HL-60/S4 (cell line): ENCODE data around the gene COA8.

Experiments
- in situ Hi-C: fragments of 300-500 bp; cut with MboI; formaldehyde crosslinking; loops from 2 replicates; pipeline ENCODE4 v1.14.3; 2022; ENCODE audit warnings: low sequenced_read_pairs

COA8 gene

DNA sequence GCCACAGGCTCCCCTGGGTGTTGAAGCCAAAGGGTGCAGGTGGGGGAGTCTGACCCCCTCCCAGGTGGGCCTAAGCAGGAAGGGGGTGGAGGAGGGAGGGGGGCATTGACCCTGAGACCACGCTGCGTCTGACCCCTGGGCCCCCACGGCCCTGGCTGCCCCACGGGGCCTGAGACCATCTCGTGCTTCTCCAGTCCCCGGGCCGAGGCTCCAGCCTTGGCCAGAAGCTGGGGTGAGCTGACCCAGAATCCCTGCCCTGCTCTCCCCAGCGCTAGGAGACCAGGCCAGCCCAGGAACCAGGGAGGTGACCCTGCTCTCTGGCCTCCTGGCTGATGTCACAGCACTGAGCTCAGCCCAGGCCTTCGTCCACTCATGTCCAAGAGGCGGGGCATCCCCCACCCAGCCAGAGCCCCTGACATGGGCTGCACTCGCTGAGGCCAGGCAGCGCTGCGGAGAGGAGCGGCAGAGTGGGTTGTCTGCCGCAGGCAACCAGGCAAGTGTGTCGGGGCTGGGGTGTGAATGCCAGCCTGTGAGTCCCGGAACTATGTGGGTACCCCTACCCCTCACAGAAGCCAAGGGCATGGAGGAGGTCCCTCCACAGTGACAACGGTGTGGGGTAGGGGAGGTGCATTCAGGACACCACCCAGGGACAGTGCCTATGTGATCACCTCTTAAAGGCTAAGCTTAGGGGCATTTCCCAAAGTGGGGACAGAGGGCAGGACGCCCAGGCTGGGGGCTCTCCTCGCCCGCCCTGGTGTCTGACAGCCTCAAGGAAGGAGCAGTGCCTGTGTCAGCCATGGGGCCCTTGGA, 27.5 kb upstream of the COA8 start:
- in situ Hi-C loops = loop anchor here (25.0 kb wide), 1 partner anchor 448 kb away; the partner anchor contains the start of genes EXOC3L4 and LBHD2

GRCh38 chr14:103535891-103536565, 26.7 kb upstream of the COA8 start:
- in situ Hi-C loops = loop anchor here (25.0 kb wide), 1 partner anchor 449 kb away; the partner anchor contains the start of genes EXOC3L4 and LBHD2

DNA sequence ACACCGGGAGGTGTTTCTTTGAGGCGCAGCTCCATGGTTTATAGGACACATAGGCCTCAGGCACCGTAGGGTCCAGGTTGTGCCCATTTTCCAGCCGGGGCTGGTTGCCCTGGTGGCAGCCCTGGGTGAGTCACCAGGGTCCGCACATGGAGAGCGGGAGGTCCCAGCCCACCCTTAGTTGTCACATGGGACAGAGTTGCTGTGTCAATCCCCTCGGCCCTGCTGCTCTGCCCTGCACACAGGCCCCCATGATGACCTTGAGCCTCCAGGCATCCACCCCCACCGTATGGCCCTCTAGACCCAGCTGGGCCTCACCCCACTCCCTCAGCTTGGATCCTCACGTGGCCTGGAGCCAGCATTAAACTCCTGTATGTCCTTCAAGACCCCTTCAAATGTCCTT, 26.1 kb upstream of the COA8 start:
- in situ Hi-C loops = loop anchor here (25.0 kb wide), 1 partner anchor 449 kb away; the partner anchor contains the start of genes EXOC3L4 and LBHD2

GRCh38 chr14:103537175-103537990, 25.4 kb upstream of the COA8 start:
- in situ Hi-C loops = loop anchor here (25.0 kb wide), 1 partner anchor 450 kb away; the partner anchor contains the start of genes EXOC3L4 and LBHD2

DNA sequence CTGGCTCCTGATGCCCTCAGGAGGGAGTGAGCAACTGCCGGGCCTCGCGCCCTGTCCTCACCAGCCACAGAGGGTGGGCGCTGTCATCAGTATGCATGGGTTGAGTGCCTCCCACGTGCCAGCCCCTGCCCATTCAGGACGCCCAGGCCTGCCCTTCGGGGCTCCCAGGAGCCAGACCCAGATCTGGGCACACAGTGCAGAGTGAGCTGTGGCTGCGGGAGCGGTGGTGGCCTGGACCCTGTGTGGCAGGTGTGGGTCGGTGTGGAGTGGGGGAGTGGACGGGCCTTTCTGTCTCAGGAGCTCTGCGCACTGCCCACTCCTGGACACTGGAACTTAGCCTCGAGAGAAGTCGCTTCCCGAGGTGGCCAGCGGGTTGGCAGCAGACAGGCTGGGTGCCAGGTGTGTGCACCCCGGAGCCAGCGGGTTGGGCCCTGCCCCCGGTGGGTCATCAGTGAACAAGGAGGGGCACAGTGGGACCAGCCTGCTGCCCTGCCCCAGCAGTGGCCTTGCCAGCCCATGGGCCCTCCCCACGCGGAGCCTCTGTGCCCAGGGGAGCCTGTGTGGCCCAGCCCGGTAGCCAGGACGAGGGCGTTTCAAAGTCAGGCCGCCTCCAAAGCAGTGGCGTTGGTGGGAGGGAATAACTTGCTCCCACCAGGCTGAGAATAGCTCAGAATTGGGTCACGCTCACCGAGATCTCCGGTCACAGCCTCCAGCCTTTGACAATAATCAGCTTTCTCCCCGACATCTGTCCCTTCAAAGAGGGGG, 24.3 kb upstream of the COA8 start:
- in situ Hi-C loops = loop anchor here (25.0 kb wide), 1 partner anchor 451 kb away; the partner anchor contains the start of genes EXOC3L4 and LBHD2

DNA sequence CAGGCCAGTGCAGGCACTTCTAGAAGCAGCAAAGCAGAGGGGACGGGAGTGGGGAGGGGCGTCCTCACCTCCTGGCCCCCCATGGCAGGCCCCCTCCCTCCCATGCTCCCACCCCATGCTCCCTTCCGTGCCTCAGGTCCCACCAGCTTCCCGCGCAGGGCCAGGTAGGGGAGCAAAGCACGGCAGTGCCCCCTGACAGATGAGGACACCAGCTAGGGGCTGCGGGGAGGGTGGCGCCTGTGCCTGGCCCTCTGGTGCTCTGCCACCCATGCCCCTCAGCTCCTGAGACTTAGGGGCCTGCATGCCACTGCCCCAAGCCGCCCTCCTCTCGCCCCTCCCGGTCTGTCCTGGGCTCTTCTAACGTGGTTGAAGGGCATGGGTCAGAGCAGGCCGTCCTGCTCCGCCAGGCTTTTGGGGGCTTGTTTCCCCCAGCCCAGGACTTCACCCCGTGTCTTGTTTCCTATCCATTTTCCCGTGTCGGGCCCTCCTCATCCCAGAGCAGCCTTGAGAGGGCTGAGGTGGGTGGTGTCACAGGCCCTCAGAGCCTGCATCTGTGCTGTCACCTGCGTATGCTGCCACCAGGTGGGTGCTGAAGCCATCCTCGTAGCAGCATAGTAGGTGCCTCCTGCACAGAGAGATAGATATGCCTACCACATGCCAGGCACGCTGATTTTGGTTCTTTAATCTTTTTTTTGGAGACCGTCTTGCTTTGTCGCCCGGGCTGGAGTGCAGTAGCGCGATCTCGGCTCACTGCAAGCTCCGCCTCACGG, 23.5 kb upstream of the COA8 start:
- in situ Hi-C loops = loop anchor here (25.0 kb wide), 1 partner anchor 452 kb away; the partner anchor contains the start of genes EXOC3L4 and LBHD2

GRCh38 chr14:103540821-103541708, 21.7 kb upstream of the COA8 start:
- in situ Hi-C loops = loop anchor here (25.0 kb wide), 1 partner anchor 454 kb away; the partner anchor contains the start of genes EXOC3L4 and LBHD2

- in situ Hi-C loops = loop anchor here (25.0 kb wide), 1 partner anchor 455 kb away; the partner anchor contains the start of genes EXOC3L4 and LBHD2
Measured at GRCh38 chr14:103541709-103542604, 20.8 kb upstream of the COA8 start.

DNA sequence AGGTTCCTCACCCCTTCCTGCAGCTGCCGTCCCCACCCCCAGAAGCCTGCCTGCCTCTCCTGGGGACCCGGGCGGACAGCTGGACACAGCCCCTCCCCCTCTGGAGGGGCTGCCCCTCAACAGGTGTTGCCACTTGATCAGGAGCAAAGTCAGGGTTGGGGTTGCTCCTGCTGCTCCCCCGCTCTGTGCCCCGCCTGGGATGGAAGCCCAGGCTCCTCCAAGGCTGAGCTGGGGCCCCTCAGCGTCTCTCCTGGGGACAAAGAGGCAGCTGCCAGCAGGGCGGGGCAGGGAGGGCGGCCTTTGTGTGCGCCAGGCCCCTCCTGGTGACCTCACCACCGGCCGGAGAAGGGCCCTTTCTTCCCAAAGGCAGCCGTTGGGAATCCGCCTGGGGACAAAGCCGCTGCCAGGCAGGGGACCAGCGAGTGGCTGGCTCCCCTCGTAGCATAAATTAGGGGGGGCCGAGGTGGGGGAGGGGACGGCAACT, 20.1 kb upstream of the COA8 start:
- in situ Hi-C loops = loop anchor here (25.0 kb wide), 1 partner anchor 455 kb away; the partner anchor contains the start of genes EXOC3L4 and LBHD2

DNA sequence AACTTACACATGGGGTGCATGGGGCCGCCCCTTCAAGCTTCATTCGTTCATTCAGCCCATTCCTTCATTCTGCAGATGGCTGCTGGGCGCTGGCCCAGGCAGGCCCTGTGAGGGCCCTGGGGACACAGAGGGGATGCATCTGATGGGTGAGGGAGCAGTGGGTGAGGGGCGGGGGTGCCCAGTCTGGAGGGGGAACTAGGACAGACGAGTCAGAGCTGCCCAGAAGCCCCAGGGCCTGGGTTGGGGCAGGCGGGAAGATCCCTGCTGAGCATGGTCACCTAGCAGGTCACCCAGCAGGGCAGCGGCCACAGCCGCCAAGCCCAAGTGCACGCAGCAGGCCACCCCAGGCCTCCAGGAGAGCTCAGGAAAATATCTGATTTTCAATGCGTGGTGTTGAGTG, 19.6 kb upstream of the COA8 start:
- in situ Hi-C loops = loop anchor here (25.0 kb wide), 1 partner anchor 456 kb away; the partner anchor contains the start of genes EXOC3L4 and LBHD2

GRCh38 chr14:103543721-103544387, 18.9 kb upstream of the COA8 start:
- in situ Hi-C loops = loop anchor here (25.0 kb wide), 1 partner anchor 457 kb away; the partner anchor contains the start of genes EXOC3L4 and LBHD2

GRCh38 chr14:103544388-103545218, 18.2 kb upstream of the COA8 start:
- in situ Hi-C loops = loop anchor here (5.0 to 25.0 kb wide), 2 partner anchors 42 to 457 kb away; partner anchors contain the start of genes EXOC3L4 and LBHD2

- in situ Hi-C loops = loop anchor here (5.0 to 25.0 kb wide), 2 partner anchors 43 to 458 kb away; partner anchors contain the start of genes EXOC3L4 and LBHD2
Measured at GRCh38 chr14:103545219-103545914, 17.4 kb upstream of the COA8 start.

- in situ Hi-C loops = loop anchor here (5.0 to 25.0 kb wide), 2 partner anchors 44 to 459 kb away; partner anchors contain the start of genes EXOC3L4 and LBHD2
Measured at GRCh38 chr14:103545915-103546651, 16.7 kb upstream of the COA8 start.
